GM12892 (cell line): ENCODE results near the gene GK.

Experiments
- POLR2A ChIP-seq: IDR thresholded peaks from 2 replicates; pipeline ENCODE4 v1.6.1; 2011; ENCODE audit warnings: low read depth, low read length, control low read depth
- POLR2AphosphoS5 ChIP-seq: IDR thresholded peaks from 2 replicates; pipeline ENCODE4 v1.6.1; 2011; ENCODE audit warnings: low read depth, low read length, control low read depth
- TAF1 ChIP-seq: IDR thresholded peaks from 2 replicates; pipeline ENCODE4 v1.6.1; 2011; ENCODE audit warnings: low read depth, mild to moderate bottlenecking, control low read depth, low read length, borderline replicate concordance

DNA sequence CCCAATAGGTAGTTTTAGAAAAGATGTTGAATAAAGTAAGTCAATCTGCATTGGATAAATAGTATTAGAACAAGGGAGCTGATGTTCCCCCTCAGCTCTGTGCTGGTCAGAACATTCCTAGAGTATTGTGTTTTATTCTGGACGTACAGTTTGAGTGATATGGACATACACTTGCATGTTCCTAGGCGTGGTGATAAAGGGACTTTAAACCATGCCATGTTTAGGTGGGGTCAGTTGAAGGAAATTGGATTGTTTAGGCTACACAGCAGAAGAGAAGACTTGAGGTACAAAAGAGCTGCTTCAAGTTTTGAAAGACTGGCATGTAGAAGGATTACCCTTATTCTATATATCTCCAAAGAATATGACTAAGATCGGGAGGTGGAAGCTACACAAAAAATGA lies 21.6 kb downstream of the GK start:
- TF ChIP-seq POLR2A (no peak), POLR2AphosphoS5 (no peak), TAF1 (no peak)
